Measurements from ENCODE around the gene H2BW2.
"Not testable (repeated sequence)": the region's sequence is repeated elsewhere in the genome, so short reads cannot be mapped to it uniquely, and the experiment has no call there.

- not testable (repeated sequence) for TF ChIP-seq POLR2A (IDR thresholded peaks at IDR 0.05; ENCODE audit: low read depth, low read length); TAF1 (IDR thresholded peaks at IDR 0.05; ENCODE audit: borderline replicate concordance, low read depth, low read length)
Observed at GRCh38 chrX:104015576-104015975, 24.2 kb upstream of the H2BW2 start.

Data from GM12892 (cell line).